ENCODE measurements around the gene CDH24. TPM values are rescaled to one million over a fixed set of nuclear protein-coding genes. Genes with fewer than 3 reads are reported as not detected.

Gene CDH24
- total and polyA plus RNA-seq, 2 of the 13 experiments (the other 11 are each of a cell fraction or from before 2014, with no cell fraction given), result 0.69 to 0.99 TPM

GRCh38 chr14:23068789-23069412 is 11.6 kb upstream of the CDH24 start (continued):
- TF ChIP-seq GFI1 (CRISPR knock-in tag; IDR thresholded peaks at IDR 0.05; ENCODE audit: borderline replicate concordance) (peak; percentile 31; the same call in 1 of the 2 replicates), KDM1A (CRISPR knock-in tag; IDR thresholded peaks at IDR 0.05) (no peak), PRMT3 (CRISPR knock-in tag; IDR thresholded peaks at IDR 0.05; ENCODE audit: borderline replicate concordance, low read depth) (no peak), ZBTB34 (CRISPR knock-in tag; IDR thresholded peaks at IDR 0.05) (peak; percentile 36; the same call in 1 of the 2 replicates), SUZ12 (IDR thresholded peaks at IDR 0.05; ENCODE audit: low read depth, low read length) (0 out of 2 replicates have a peak, but pooled peaks have one; percentile 22), JUN (CRISPR knock-in tag; IDR thresholded peaks at IDR 0.05) (no peak), TFAP4 (IDR thresholded peaks at IDR 0.05; ENCODE audit: borderline replicate concordance, low read depth) (0 out of 2 replicates have a peak, but pooled peaks have one; percentile 16), SOX5 (CRISPR knock-in tag; IDR thresholded peaks at IDR 0.05; ENCODE audit: borderline replicate concordance) (peak; percentile 47; the same call in 1 of the 2 replicates), JDP2 (CRISPR knock-in tag; IDR thresholded peaks at IDR 0.05; ENCODE audit: borderline replicate concordance) (no peak), PHF8 (CRISPR knock-in tag; IDR thresholded peaks at IDR 0.05) (no peak), FOXK1 (CRISPR knock-in tag; IDR thresholded peaks at IDR 0.05; ENCODE audit: borderline replicate concordance, low read depth) (peak; percentile 75; the same call in 1 of the 2 replicates), IRX3 (CRISPR knock-in tag; IDR thresholded peaks at IDR 0.05; ENCODE audit: borderline replicate concordance, low read depth) (no peak), GABPB1 (CRISPR knock-in tag; IDR thresholded peaks at IDR 0.05) (peak; percentile 28; the same call in 1 of the 2 replicates), ZSCAN25 (CRISPR knock-in tag; IDR thresholded peaks at IDR 0.05) (no peak), ZNF503 (CRISPR knock-in tag; IDR thresholded peaks at IDR 0.05) (no peak), CEBPG (CRISPR knock-in tag; IDR thresholded peaks at IDR 0.05) (peak; percentile 49; the same call in 1 of the 2 replicates), ZBTB3 (CRISPR knock-in tag; IDR thresholded peaks at IDR 0.05; ENCODE audit: borderline replicate concordance, low read depth) (0 out of 2 replicates have a peak, but pooled peaks have one; percentile 43), HNRNPK (IDR thresholded peaks at IDR 0.05; ENCODE audit: low read depth, low read length, poor library complexity, severe bottlenecking) (no peak), KMT2A (CRISPR knock-in tag; IDR thresholded peaks at IDR 0.05) (peak; percentile 50; the same call in 1 of the 2 replicates), EP300 (IDR thresholded peaks at IDR 0.05; ENCODE audit: low read depth in 2 of 2, low read length in 2 of 2) (no peak; a peak in 1 of 4 replicates), EP300 (CRISPR knock-in tag; IDR thresholded peaks at IDR 0.05; ENCODE audit: borderline replicate concordance) (no peak), ZNF777 (CRISPR knock-in tag; IDR thresholded peaks at IDR 0.05) (peak; percentile 58; the same call in 1 of the 2 replicates), THAP11 (CRISPR knock-in tag; IDR thresholded peaks at IDR 0.05) (peak; percentile 80), ZNF589 (CRISPR knock-in tag; conservative IDR thresholded peaks at IDR 0.05) (0 out of 2 replicates have a peak, but pooled peaks have one; percentile 37), ZNF792 (CRISPR knock-in tag; IDR thresholded peaks at IDR 0.05) (peak; percentile 77; the same call in 1 of the 2 replicates), ZNF644 (CRISPR knock-in tag; IDR thresholded peaks at IDR 0.05; ENCODE audit: low read depth) (0 out of 2 replicates have a peak, but pooled peaks have one; percentile 31), TAF15 (IDR thresholded peaks at IDR 0.05; ENCODE audit: low read depth, low read length, poor library complexity, severe bottlenecking) (no peak), RFX1 (IDR thresholded peaks at IDR 0.05) (no peak), NFKBIZ (CRISPR knock-in tag; IDR thresholded peaks at IDR 0.05) (peak; percentile 42; the same call in 1 of the 2 replicates)
